ENCODE data around the gene ZC3H12A. TPM values are rescaled to one million over a fixed set of nuclear protein-coding genes. Genes with fewer than 3 reads are reported as not detected.

ZC3H12A gene
- total and polyA plus RNA-seq, 2 of the 8 experiments (the other 6 are each of a cell fraction or from before 2014, with no cell fraction given), result 7.4 to 10.0 TPM

GRCh38 chr1:37498872-37499617, 24.7 kb downstream of the ZC3H12A start:
- peaks cover 11 to 26% (median 12%) of the 10 kb centered on the region in 4 experiments; a peak in 7 of 8 replicates for H3K36me3 ChIP-seq (ENCODE audit: control insufficient read depth in 2 of 4, insufficient read depth in 4 of 4, low read length in 3 of 4)
- no peak for DNase-seq (ENCODE audit: low read depth in 1 of 2, low spot score in 2 of 2)
- FAIRE-seq, result no peak

More at GRCh38 chr1:37498872-37499617, 24.7 kb downstream of the ZC3H12A start:
- Histone ChIP-seq H2BK15ac (ENCODE audit: low read length) (no peak overlapping the region), H3K79me1 (ENCODE audit: low read depth, low read length) (no peaks in the 10 kb centered on the region), H3K56ac (replicated peaks; ENCODE audit: insufficient read length, low read depth, low read length) (no peak overlapping the region), H3K9ac (replicated peaks in 1 of 4; ENCODE audit: extremely low read depth in 1 of 4, low read depth in 3 of 4, low read length in 3 of 4) (no peak overlapping the region), H3K23ac (ENCODE audit: insufficient read length) (no peak overlapping the region), H2BK20ac (ENCODE audit: low read length) (no peak overlapping the region), H2BK120ac (replicated peaks; ENCODE audit: low read depth, low read length) (no peak overlapping the region), H3K14ac (ENCODE audit: insufficient read length) (no peak overlapping the region), H3K27me3 (replicated peaks in 1 of 4; ENCODE audit: control insufficient read depth in 3 of 4, extremely low read depth in 1 of 4, insufficient read depth in 3 of 4, low read length in 3 of 4) (no peaks in the 10 kb centered on the region), H4K8ac (ENCODE audit: extremely low read depth, insufficient read depth, low read length) (no peak overlapping the region), H4K5ac (ENCODE audit: insufficient read length, low read depth, low read length) (no peak overlapping the region), H4K20me1 (replicated peaks in 1 of 2; ENCODE audit: control insufficient read depth in 1 of 2, insufficient read depth in 2 of 2, low read length in 2 of 2) (no peaks in the 10 kb centered on the region), H2BK12ac (ENCODE audit: low read depth, low read length) (no peak overlapping the region), H3K4me1 (replicated peaks in 1 of 4; ENCODE audit: control insufficient read depth in 3 of 4, insufficient read depth in 4 of 4, low read length in 3 of 4) (no peaks in the 10 kb centered on the region), H3K18ac (ENCODE audit: extremely low read depth, low read length) (no peak overlapping the region), H3K4ac (replicated peaks; ENCODE audit: insufficient read length, low read depth, low read length) (no peak overlapping the region), H2AK5ac (ENCODE audit: low read depth, low read length) (no peak overlapping the region), H3K4me2 (ENCODE audit: insufficient read depth in 1 of 2, low read depth in 2 of 2, low read length in 2 of 2) (no peak overlapping the region), H3K4me3 (ENCODE audit: extremely low read depth in 1 of 4, insufficient read depth in 2 of 4, low read depth in 3 of 4, low read length in 4 of 4) (no peak overlapping the region), H3K79me2 (ENCODE audit: control insufficient read depth in 1 of 2, insufficient read depth in 2 of 2, low read length in 2 of 2) (no peaks in the 10 kb centered on the region), H3K27ac (ENCODE audit: low read depth, low read length) (no peak overlapping the region), H3K9me3 (ENCODE audit: insufficient read depth in 2 of 2, low read depth in 1 of 2, low read length in 1 of 2) (no peaks in the 10 kb centered on the region), H2AFZ (ENCODE audit: low read length) (no peak overlapping the region), H4K91ac (replicated peaks; ENCODE audit: insufficient read length, low read length) (no peak overlapping the region), H3K23me2 (ENCODE audit: low read depth, low read length) (no peaks in the 10 kb centered on the region), H2BK5ac (ENCODE audit: low read depth, low read length) (no peak overlapping the region)
- POLR2A ChIA-PET (ENCODE audit: partially characterized antibody), result interaction anchor here (1.0 kb wide), 1 partner anchor 20 kb away, joined by 3 read pairs; no protein-coding TSS in a partner anchor
- CTCF ChIA-PET (ENCODE audit: partially characterized antibody), result interaction anchor here (0.8 to 21.7 kb wide), 8 partner anchors 8 to 957 kb away, joined by 3 to 382 read pairs (median 4); partner anchors contain the start of gene MEAF6
- no peak for TF ChIP-seq PHF8 (conservative IDR thresholded peaks at IDR 0.05; ENCODE audit: low read depth, low read length)
- no peak for TF ChIP-seq EGR1 (IDR thresholded peaks at IDR 0.05; ENCODE audit: borderline replicate concordance, low read depth, low read length)
- no peak for TF ChIP-seq FOSL1 (IDR thresholded peaks at IDR 0.05; ENCODE audit: insufficient read depth, low read depth, low read length)
- no peak for TF ChIP-seq TAF7 (optimal IDR thresholded peaks at IDR 0.05; ENCODE audit: borderline replicate concordance, low read depth, low read length)
- no peak for TF ChIP-seq CHD1 (IDR thresholded peaks at IDR 0.05; ENCODE audit: low read depth, low read length)
- no peak for TF ChIP-seq RFX5 (IDR thresholded peaks at IDR 0.05; ENCODE audit: borderline replicate concordance, low read depth, low read length)
- 92% methylated on average over 4 of the region's 4 CpGs; no CpG with 5 or more reads in 1 of the 2 experiments for WGBS, 2 experiments (ENCODE audit: extremely low coverage in 1 of 2, insufficient coverage in 1 of 2, insufficient read length in 1 of 2, insufficient replicate concordance in 2 of 2, low coverage in 1 of 2, low lambda C conversion rate in 2 of 2, missing lambda C conversion rate in 1 of 2)

All from H1 (cell line).